Mesothelial cell of epicardium (in vitro differentiated cells): ENCODE measurements around the gene BRME1. TPM values are rescaled to one million over a fixed set of nuclear protein-coding genes. Genes with fewer than 3 reads are reported as not detected.

Source experiments
- DNase-seq, 2 experiments: peaks; one replicate each; pipeline ENCODE4 v3.0.0; 2021; ENCODE audit warnings: low spot score in 2 of 2; ENCODE audit not compliant: unreplicated experiment in 2 of 2
- H3K27ac Mint-ChIP-seq: 2 replicates; pipeline ENCODE4 v1.8.0; 2021; ENCODE audit warnings: mixed read lengths
- H3K27me3 Mint-ChIP-seq: 2 replicates; pipeline ENCODE4 v1.8.0; 2021; ENCODE audit warnings: low read depth, mixed read lengths
- H3K36me3 Mint-ChIP-seq: 2 replicates; pipeline ENCODE4 v1.8.0; 2021; ENCODE audit warnings: mixed read lengths
- H3K4me1 Mint-ChIP-seq: 2 replicates; pipeline ENCODE4 v1.8.0; 2021; ENCODE audit warnings: mixed read lengths
- H3K4me3 Mint-ChIP-seq: 2 replicates; pipeline ENCODE4 v1.8.0; 2021; ENCODE audit warnings: mild to moderate bottlenecking, moderate library complexity, mixed read lengths
- H3K9me3 Mint-ChIP-seq: 2 replicates; pipeline ENCODE4 v1.8.0; 2021; ENCODE audit warnings: mixed read lengths
- CTCF ChIP-seq: fragments of 200-600 bp; sonication (generic); IDR thresholded peaks from one replicate; pipeline ENCODE4 v1.5.0; 2021; ENCODE audit warnings: antibody characterized with exemption; ENCODE audit not compliant: unreplicated experiment
- total RNA-seq: library from RNA; stranded (reverse); gene quantifications from 3 replicates; pipeline ENCODE4 v1.2.1, GENCODE V29; 2021

The BRME1 gene
- total RNA-seq, result 6.3 to 7.2 TPM (median 7.0 TPM) in 3 replicates

- no peaks in the 10 kb centered on the region for H3K9me3 Mint-ChIP-seq
- H3K4me3 Mint-ChIP-seq, result peak within 1 kb of the TSS; percentile 78
- no peaks in the 10 kb centered on the region for H3K27me3 Mint-ChIP-seq
- H3K27ac Mint-ChIP-seq, result peak within 1 kb of the TSS; percentile 61
- peak; percentile 82 to 92 for DNase-seq
- H3K36me3 Mint-ChIP-seq, result peaks cover 10% of the 10 kb centered on the region
- no peak for TF ChIP-seq CTCF
- peaks cover 11% of the 10 kb centered on the region for H3K4me1 Mint-ChIP-seq
Measured at GRCh38 chr19:13905634-13906520, at the start of gene BRME1, which contains the start of gene CC2D1A. BRME1 (minus strand) TSS chr19:13906117; CDS start chr19:13904892, 1,225 bp downstream. CC2D1A (plus strand) TSS chr19:13906201; CDS start chr19:13906442, 241 bp downstream.

GRCh38 chr19:13954185-13954584 is 48.3 kb upstream of the BRME1 start:
- H3K27me3 Mint-ChIP-seq, result no peaks in the 10 kb centered on the region
- peak overlapping the region; percentile 85 for H3K4me3 Mint-ChIP-seq
- peaks cover 2% of the 10 kb centered on the region for H3K36me3 Mint-ChIP-seq

GRCh38 chr19:13952931-13953531 is 47.1 kb upstream of the BRME1 start:
- Mint-ChIP-seq H3K27me3 (no peaks in the 10 kb centered on the region), H3K9me3 (no peaks in the 10 kb centered on the region), H3K4me3 (peak overlapping the region; percentile 85), H3K36me3 (peaks cover 2% of the 10 kb centered on the region), H3K27ac (peak overlapping the region; percentile 53), H3K4me1 (peaks cover 10% of the 10 kb centered on the region)
- no peak for DNase-seq
- no peak for TF ChIP-seq CTCF

More at GRCh38 chr19:13954185-13954584, 48.3 kb upstream of the BRME1 start:
- no peak for TF ChIP-seq CTCF
- H3K27ac Mint-ChIP-seq, result no peak overlapping the region
- no peaks in the 10 kb centered on the region for H3K9me3 Mint-ChIP-seq
- H3K4me1 Mint-ChIP-seq, result peaks cover 10% of the 10 kb centered on the region
- DNase-seq, result no peak

GRCh38 chr19:13952154-13952930 is 46.4 kb upstream of the BRME1 start, which contains the start of gene DCAF15:
DCAF15 (plus strand) TSS chr19:13952509; CDS start chr19:13952513, 4 bp downstream.
- H3K36me3 Mint-ChIP-seq, result peaks cover 2% of the 10 kb centered on the region
- peak; percentile 98 to 99 for DNase-seq
- no peak for TF ChIP-seq CTCF
- H3K4me3 Mint-ChIP-seq, result peak within 1 kb of the TSS; percentile 85
- no peaks in the 10 kb centered on the region for H3K27me3 Mint-ChIP-seq
- H3K4me1 Mint-ChIP-seq, result peaks cover 10% of the 10 kb centered on the region
- H3K27ac Mint-ChIP-seq, result peak within 1 kb of the TSS; percentile 89
- no peaks in the 10 kb centered on the region for H3K9me3 Mint-ChIP-seq

- no peaks in the 10 kb centered on the region for H3K9me3 Mint-ChIP-seq
- no peaks in the 10 kb centered on the region for H3K36me3 Mint-ChIP-seq
- peaks cover 10% of the 10 kb centered on the region for H3K4me1 Mint-ChIP-seq
- H3K4me3 Mint-ChIP-seq, result peak overlapping the region; percentile 85
- no peak for TF ChIP-seq CTCF
- no peaks in the 10 kb centered on the region for H3K27me3 Mint-ChIP-seq
- H3K27ac Mint-ChIP-seq, result peak overlapping the region; percentile 89
- DNase-seq, result no peak
Measured at GRCh38 chr19:13951799-13952153, 45.9 kb upstream of the BRME1 start.
